K562 (cell line): ENCODE measurements around the gene DENND1A. TPM values are rescaled to one million over a fixed set of nuclear protein-coding genes. Genes with fewer than 3 reads are reported as not detected.

Experiments
- ATAC-seq: fragments of 200-7000 bp; cut with Tn5 transposase; 3 replicates; pipeline ENCODE4 v1.9.1; 2020; ENCODE audit warnings: moderate library complexity
- BruUV-seq: library from RNA; stranded (reverse); fragments of 400-500 nt; replicated peaks from 2 replicates; lab custom pipeline; 2021; lab: Mats Ljungman, UMichigan
- CTCF ChIA-PET: fragments of 300-600 bp; formaldehyde crosslinking; extraction: SDS; loops from one replicate; lab custom pipeline; 2021; ENCODE audit warnings: low intra/inter-chr PET ratio; lab: Yijun Ruan, JAX
- POLR2A ChIA-PET: fragments of 300-600, 350-650 bp; sonication (Branson Sonifier 250); formaldehyde crosslinking; extraction: SDS; loops from one replicate; lab custom pipeline; 2021; ENCODE audit warnings: antibody characterized with exemption, inconsistent platforms; lab: Yijun Ruan, JAX
- DNase-seq, 4 experiments: peaks; one replicate each; pipeline versions ENCODE4 v3.0.0 to v3.0.0-alpha.2; 2011 to 2018; ENCODE audit warnings: low spot score in 3 of 4, mixed read lengths in 3 of 4; ENCODE audit errors: extremely low read depth in 1 of 4
- FAIRE-seq: peaks from 2 replicates; lab custom pipeline; 2011; peaks lifted over from hg19 to GRCh38; lab: Jason Lieb, UNC
- H2AFZ ChIP-seq: 2 replicates; pipeline ENCODE4 v1.6.0; 2011; ENCODE audit warnings: low read depth, low read length, control low read depth, inconsistent platforms
- H3K27ac ChIP-seq: fragments of 200-600 bp; 3 replicates; pipeline ENCODE4 v1.8.0; 2011; ENCODE audit warnings: low read depth, mild to moderate bottlenecking, control low read depth, inconsistent platforms, low read length, moderate library complexity, mixed read lengths; ENCODE audit errors: extremely low read depth
- H3K27me3 ChIP-seq, 2 experiments: fragments of 300-600 bp in 1 of 2; 2 replicates in 1 of 2; 3 replicates in 1 of 2; pipeline versions ENCODE4 v1.6.0 to v1.8.0; 2011; ENCODE audit warnings: inconsistent platforms in 2 of 2, low read length in 2 of 2, mild to moderate bottlenecking in 1 of 2, mixed read lengths in 1 of 2, moderate library complexity in 1 of 2; ENCODE audit not compliant: control insufficient read depth in 2 of 2, insufficient read depth in 2 of 2
- H3K36me3 ChIP-seq: fragments of 300-600 bp; 3 replicates; pipeline ENCODE4 v1.8.0; 2011; ENCODE audit warnings: mild to moderate bottlenecking, low read length, inconsistent platforms; ENCODE audit not compliant: control insufficient read depth, insufficient read depth
- H3K4me1 ChIP-seq, 2 experiments: fragments of 200-600 bp in 1 of 2; replicated peaks in 1 of 2; 2 replicates in 1 of 2; 3 replicates in 1 of 2; pipeline versions ENCODE4 v1.5.1 to v1.8.0; 2011; ENCODE audit warnings: inconsistent platforms in 2 of 2, low read length in 2 of 2, mild to moderate bottlenecking in 1 of 2, mixed read lengths in 1 of 2, moderate library complexity in 1 of 2; ENCODE audit not compliant: control insufficient read depth in 2 of 2, insufficient read depth in 2 of 2
- H3K4me2 ChIP-seq: 2 replicates; pipeline ENCODE4 v1.6.1; 2011; ENCODE audit warnings: low read length, control low read depth, inconsistent platforms, mixed read lengths; ENCODE audit not compliant: insufficient read depth
- H3K4me3 ChIP-seq: fragments of 200-600 bp; sonication (generic), shearing (Covaris generic); 2 replicates; pipeline ENCODE4 v1.5.1; 2016; ENCODE audit warnings: control low read depth, inconsistent platforms
- H3K79me2 ChIP-seq: fragments of 200-600 bp; 3 replicates; pipeline ENCODE4 v1.8.0; 2011; ENCODE audit warnings: low read length, inconsistent platforms; ENCODE audit not compliant: control insufficient read depth, insufficient read depth
- H3K9ac ChIP-seq, 2 experiments: 2 replicates each; pipeline versions ENCODE4 v1.6.0 to v1.6.1; 2011; ENCODE audit warnings: low read depth in 2 of 2, low read length in 2 of 2, control low read depth in 1 of 2, inconsistent platforms in 1 of 2, mild to moderate bottlenecking in 1 of 2, mixed read lengths in 1 of 2; ENCODE audit not compliant: insufficient read depth in 1 of 2
- H3K9me1 ChIP-seq: one replicate; pipeline ENCODE4 v1.6.0; 2011; ENCODE audit warnings: inconsistent platforms, mild to moderate bottlenecking, low read length, moderate library complexity; ENCODE audit not compliant: control insufficient read depth, insufficient read depth
- H3K9me3 ChIP-seq: replicated peaks from 2 replicates; pipeline ENCODE4 v1.5.1; 2011; ENCODE audit warnings: low read depth, low read length, inconsistent platforms; ENCODE audit not compliant: control insufficient read depth, insufficient read depth
- H4K20me1 ChIP-seq: replicated peaks from 2 replicates; pipeline ENCODE4 v1.6.1; 2011; ENCODE audit warnings: low read length, inconsistent platforms, mixed read lengths; ENCODE audit not compliant: control insufficient read depth, insufficient read depth
- BRD9 ChIP-seq: fragments of 450-650 bp; IDR thresholded peaks from 2 replicates; pipeline ENCODE4 v1.6.1; 2018; ENCODE audit warnings: low read depth; ENCODE audit not compliant: partially characterized antibody
- DPF2 ChIP-seq: fragments of 450-650 bp; IDR thresholded peaks from 2 replicates; pipeline ENCODE4 v1.6.1; 2016
- E2F3 ChIP-seq: fragments of 250-450 bp; sonication (Bioruptor Pico); IDR thresholded peaks from 2 replicates; pipeline ENCODE4 v1.4.0; 2020; ENCODE audit warnings: mild to moderate bottlenecking
- MAFK ChIP-seq: IDR thresholded peaks from 2 replicates; pipeline ENCODE4 v1.6.1; 2011; ENCODE audit warnings: low read length, improper control_type of control experiment
- NFIX ChIP-seq: fragments of 250-450 bp; sonication (Bioruptor Pico); IDR thresholded peaks from 2 replicates; pipeline ENCODE4 v1.4.0; 2020; ENCODE audit warnings: low read depth, mild to moderate bottlenecking, moderate library complexity
- RAD51 ChIP-seq: fragments of 450-650 bp; IDR thresholded peaks from 2 replicates; pipeline ENCODE4 v1.7.1; 2016; ENCODE audit warnings: low read depth, mild to moderate bottlenecking, borderline replicate concordance
- ZBTB12 ChIP-seq: fragments of 250-450 bp; sonication (Bioruptor Pico); IDR thresholded peaks from 2 replicates; pipeline ENCODE4 v1.4.0; 2020
- ZBTB8A ChIP-seq: fragments of 450-650 bp; IDR thresholded peaks from 2 replicates; pipeline ENCODE4 v1.6.1; 2018; ENCODE audit warnings: mild to moderate bottlenecking, moderate library complexity; ENCODE audit not compliant: partially characterized antibody
- ZFPM2 ChIP-seq: fragments of 250-450 bp; sonication (Bioruptor Pico); IDR thresholded peaks from 2 replicates; pipeline ENCODE4 v1.5.1; 2022; ENCODE audit warnings: mild to moderate bottlenecking
- ZNF232 ChIP-seq: sonication (generic); formaldehyde crosslinking; IDR thresholded peaks from 2 replicates; pipeline ENCODE4 v1.8.0; 2022; ENCODE audit warnings: mild to moderate bottlenecking, missing genetic modification reagents
- ZNF318 ChIP-seq, 2 experiments: fragments of 450-650 bp; IDR thresholded peaks; 2 replicates each; pipeline ENCODE4 v1.6.1; 2016; ENCODE audit warnings: mild to moderate bottlenecking in 2 of 2, borderline replicate concordance in 1 of 2, low read depth in 1 of 2, moderate library complexity in 1 of 2
- ZNF696 ChIP-seq: fragments of 250-450 bp; sonication (Bioruptor Pico); conservative IDR thresholded peaks from 2 replicates; pipeline ENCODE4 v1.4.0; 2020; ENCODE audit warnings: mild to moderate bottlenecking, moderate library complexity
- WGBS: fragments of 100-300 bp; shearing (Covaris generic); methylation state at CpG from one replicate; pipeline ENCODE4 v1.1.6; 2016; ENCODE audit warnings: low coverage, mixed read lengths; ENCODE audit not compliant: insufficient coverage; ENCODE audit errors: missing lambda C conversion rate; 5-methylcytosine and 5-hydroxymethylcytosine counted together
- in situ Hi-C: fragments of 300-500 bp; cut with MboI; formaldehyde crosslinking; loops from 4 replicates; pipeline ENCODE4 v1.15.0; 2018; ENCODE audit warnings: inconsistent platforms, mixed read lengths
- intact Hi-C: fragments of 100-400 bp; cut with micrococcal nuclease; formaldehyde crosslinking; loops from 2 replicates; pipeline ENCODE4 v1.14.2; 2022
- polyA plus RNA-seq, 8 experiments: library from polyadenylated mRNA; depleted of rRNA in 4 of 8; stranded (reverse) in 5 of 8; unstranded in 3 of 8; fragments of >200 nt; fragmentation: Nextera tagmentation in 2 of 8; fragmentation: Illumina TruSeq in 1 of 8; extraction: Ambion mirVana in 2 of 8; extraction: Trizol in 1 of 8; gene quantifications; 2 replicates each; pipeline versions ENCODE4 v1.2.1 to v1.2.3, GENCODE V29; 2011 to 2014; ENCODE audit warnings: inconsistent platforms in 1 of 8, missing spikeins in 1 of 8
- total RNA-seq, 7 experiments: library from RNA; depleted of rRNA in 6 of 7; stranded (reverse); fragments of >200 nt in 6 of 7; fragmentation: Illumina TruSeq in 2 of 7; extraction: Trizol in 2 of 7; gene quantifications; 2 replicates each; pipeline versions ENCODE4 v1.2.1 to v1.2.3, GENCODE V29; 2011 to 2021; ENCODE audit warnings: low replicate concordance in 1 of 7

DENND1A gene
- total and polyA plus RNA-seq, 9 of the 15 experiments (the other 6 are each of a cell fraction or from before 2014, with no cell fraction given) = 7.6 to 29.5 (median 15.7) TPM

- Histone ChIP-seq H3K4me3 (no peak overlapping the region), H3K4me2 (no peak overlapping the region), H3K79me2 (no peaks in the 10 kb centered on the region), H3K4me1 (peaks cover 0 to 6% of the 10 kb centered on the region in 2 experiments; a peak in 2 of 5 replicates), H3K27me3 (no peaks in the 10 kb centered on the region), H4K20me1 (no peaks in the 10 kb centered on the region), H3K9me1 (no peaks in the 10 kb centered on the region), H3K9me3 (no peaks in the 10 kb centered on the region), H2AFZ (no peak overlapping the region), H3K9ac (no peak overlapping the region), H3K27ac (no peak overlapping the region), H3K36me3 (no peaks in the 10 kb centered on the region)
- no peak for DNase-seq
- POLR2A ChIA-PET = interaction anchor here (0.6 kb wide), 2 partner anchors 14 to 775 kb away, joined by 3 read pairs; no protein-coding TSS in a partner anchor
- ATAC-seq = no peak
- no peak for FAIRE-seq
- WGBS = 38% methylated on average over 5 of the region's 5 CpGs
- in situ Hi-C loops = no loop called here
- CTCF ChIA-PET = no interaction called here
- intact Hi-C loops = no loop called here
- BruUV-seq = no TSS peak
- no peak for TF ChIP-seq ZFPM2 (CRISPR knock-in tag)
- no peak for TF ChIP-seq ZBTB12 (CRISPR knock-in tag)
- TF ChIP-seq BRD9 = no peak
- no peak for TF ChIP-seq ZBTB8A
- TF ChIP-seq MAFK = no peak
- no peak for TF ChIP-seq ZNF318 (IDR thresholded peaks at IDR 0.05; ENCODE audit: borderline replicate concordance in 1 of 2, low read depth in 1 of 2)
- no peak for TF ChIP-seq DPF2
- no peak for TF ChIP-seq NFIX (CRISPR knock-in tag)
- no peak for TF ChIP-seq ZNF232 (CRISPR knock-in tag)
- no peak for TF ChIP-seq ZNF696
- no peak for TF ChIP-seq RAD51
- TF ChIP-seq E2F3 (CRISPR knock-in tag) = no peak
These were observed 251.0 kb downstream of the DENND1A start for GRCh38 chr9:123678878-123679329.
